Activated CD4-positive, alpha-beta T cell treated with anti-CD3 and anti-CD28 coated beads for 36 hours (primary cell): ENCODE results near the gene RAB36. TPM values are rescaled to one million over a fixed set of nuclear protein-coding genes. Genes with fewer than 3 reads are reported as not detected.
A peak's percentile ranks its signal among the peaks of the same experiment; 100 is the strongest.

Source experiments
- ATAC-seq: fragments of 200-7000 bp; cut with Tn5 transposase; one replicate; pipeline ENCODE4 v1.10.0; 2021; ENCODE audit warnings: mild to moderate bottlenecking, moderate library complexity
- CTCF ChIA-PET: fragments of 350-600 bp; sonication (Branson Sonifier 250); formaldehyde crosslinking; loops from one replicate; lab custom pipeline; 2021; ENCODE audit warnings: antibody characterized with exemption; lab: Charles Lee
- POLR2A ChIA-PET: fragments of 350-600 bp; sonication (Branson Sonifier 250); formaldehyde crosslinking; loops from one replicate; lab custom pipeline; 2021; ENCODE audit warnings: antibody characterized with exemption, inconsistent platforms; lab: Charles Lee
- DNase-seq: peaks from one replicate; pipeline ENCODE4 v3.0.0-alpha.2; 2020
- H3K27ac Mint-ChIP-seq: one replicate; pipeline ENCODE4 v1.8.0; 2021; ENCODE audit warnings: mixed read lengths
- H3K27me3 Mint-ChIP-seq: one replicate; pipeline ENCODE4 v1.8.0; 2021; ENCODE audit warnings: mixed read lengths
- H3K36me3 Mint-ChIP-seq: one replicate; pipeline ENCODE4 v1.8.0; 2021; ENCODE audit warnings: low read depth, mixed read lengths
- H3K4me1 Mint-ChIP-seq: one replicate; pipeline ENCODE4 v1.8.0; 2021; ENCODE audit warnings: mixed read lengths
- H3K4me3 Mint-ChIP-seq: one replicate; pipeline ENCODE4 v1.8.0; 2021; ENCODE audit warnings: mild to moderate bottlenecking, moderate library complexity, mixed read lengths
- H3K9me3 Mint-ChIP-seq: one replicate; pipeline ENCODE4 v1.8.0; 2021; ENCODE audit warnings: low read depth, mixed read lengths
- intact Hi-C, 2 experiments: fragments of 100-400 bp; cut with DNase I in 1 of 2; cut with micrococcal nuclease in 1 of 2; formaldehyde crosslinking; loops; one replicate each; pipeline versions ENCODE4 v1.14.2 to v1.15.1; 2022 to 2024; cut with DNase I, micrococcal nuclease
- total RNA-seq, 2 experiments: library from RNA; stranded (reverse); gene quantifications; one replicate each; pipeline ENCODE4 v1.2.3, GENCODE V29; 2021

RAB36 gene
- total RNA-seq = under 1 TPM; 0.35 to 0.50 TPM

GRCh38 chr22:23144932-23145877 is at the start of gene RAB36:
RAB36 (plus strand) TSS chr22:23145477; CDS start chr22:23146617, 1,140 bp downstream.
- no peak within 1 kb of the TSS for H3K27ac Mint-ChIP-seq
- POLR2A ChIA-PET = interaction anchor here (0.6 to 1.2 kb wide), 2 partner anchors 71 to 98 kb away, joined by 3 read pairs; no protein-coding TSS in a partner anchor
- intact Hi-C loops = loop anchor here (1.0 to 5.0 kb wide), 4 partner anchors 72 to 747 kb away; partner anchors contain the start of gene MIF (in 1 of the 2)
- ATAC-seq (peak; percentile 60), DNase-seq (peak; percentile 93)
- H3K4me1 Mint-ChIP-seq = peaks cover 41% of the 10 kb centered on the region
- H3K27me3 Mint-ChIP-seq = no peaks in the 10 kb centered on the region
- no peaks in the 10 kb centered on the region for H3K9me3 Mint-ChIP-seq
- peak within 1 kb of the TSS; percentile 49 for H3K4me3 Mint-ChIP-seq
- H3K36me3 Mint-ChIP-seq = no peaks in the 10 kb centered on the region
- CTCF ChIA-PET = interaction anchor here (0.6 to 2.6 kb wide), 14 partner anchors 9 to 937 kb away, joined by 3 to 11 read pairs (median 4); no protein-coding TSS in a partner anchor

- ATAC-seq = no peak
- intact Hi-C loops = no loop called here
- H3K9me3 Mint-ChIP-seq = no peaks in the 10 kb centered on the region
- POLR2A ChIA-PET = no interaction called here
- CTCF ChIA-PET = interaction anchor here (0.5 to 0.6 kb wide), 2 partner anchors 77 to 768 kb away, joined by 3 read pairs; no protein-coding TSS in a partner anchor
- DNase-seq = no peak
- no peaks in the 10 kb centered on the region for H3K4me1 Mint-ChIP-seq
- H3K27ac Mint-ChIP-seq = no peak overlapping the region
- H3K36me3 Mint-ChIP-seq = no peaks in the 10 kb centered on the region
- H3K4me3 Mint-ChIP-seq = no peak overlapping the region
- H3K27me3 Mint-ChIP-seq = no peaks in the 10 kb centered on the region
Measured at GRCh38 chr22:23095733-23096342, 49.4 kb upstream of the RAB36 start.

- Mint-ChIP-seq H3K4me1 (no peaks in the 10 kb centered on the region), H3K27me3 (no peaks in the 10 kb centered on the region), H3K4me3 (no peak overlapping the region), H3K9me3 (no peaks in the 10 kb centered on the region), H3K36me3 (no peaks in the 10 kb centered on the region), H3K27ac (no peak overlapping the region)
- ChIA-PET CTCF (no interaction called here), POLR2A (no interaction called here)
- intact Hi-C loops = no loop called here
- DNase-seq (no peak), ATAC-seq (no peak)
Measured at GRCh38 chr22:23097412-23098229, 47.7 kb upstream of the RAB36 start.

GRCh38 chr22:23098230-23098705 is 47.0 kb upstream of the RAB36 start:
- POLR2A ChIA-PET = no interaction called here
- H3K27ac Mint-ChIP-seq = no peak overlapping the region
- no peaks in the 10 kb centered on the region for H3K27me3 Mint-ChIP-seq
- CTCF ChIA-PET = no interaction called here
- ATAC-seq = no peak
- no peak overlapping the region for H3K4me3 Mint-ChIP-seq
- H3K9me3 Mint-ChIP-seq = no peaks in the 10 kb centered on the region
- DNase-seq = no peak
- intact Hi-C loops = no loop called here
- H3K4me1 Mint-ChIP-seq = no peaks in the 10 kb centered on the region
- H3K36me3 Mint-ChIP-seq = no peaks in the 10 kb centered on the region

GRCh38 chr22:23098718-23099530 is 46.4 kb upstream of the RAB36 start:
- ATAC-seq (no peak), DNase-seq (no peak)
- H3K27me3 Mint-ChIP-seq = no peaks in the 10 kb centered on the region
- POLR2A ChIA-PET = no interaction called here
- H3K9me3 Mint-ChIP-seq = no peaks in the 10 kb centered on the region
- no peak overlapping the region for H3K27ac Mint-ChIP-seq
- CTCF ChIA-PET = interaction anchor here (0.5 kb wide), 1 partner anchor 198 kb away, joined by 3 read pairs; no protein-coding TSS in a partner anchor
- no peaks in the 10 kb centered on the region for H3K4me1 Mint-ChIP-seq
- H3K4me3 Mint-ChIP-seq = no peak overlapping the region
- intact Hi-C loops = no loop called here
- no peaks in the 10 kb centered on the region for H3K36me3 Mint-ChIP-seq

- CTCF ChIA-PET = interaction anchor here (0.5 kb wide), 1 partner anchor 198 kb away, joined by 3 read pairs; no protein-coding TSS in a partner anchor
- POLR2A ChIA-PET = no interaction called here
- no peaks in the 10 kb centered on the region for H3K27me3 Mint-ChIP-seq
- H3K36me3 Mint-ChIP-seq = no peaks in the 10 kb centered on the region
- no peak overlapping the region for H3K4me3 Mint-ChIP-seq
- no peaks in the 10 kb centered on the region for H3K4me1 Mint-ChIP-seq
- H3K9me3 Mint-ChIP-seq = no peaks in the 10 kb centered on the region
- H3K27ac Mint-ChIP-seq = no peak overlapping the region
- DNase-seq (no peak), ATAC-seq (no peak)
- intact Hi-C loops = no loop called here
Measured at GRCh38 chr22:23099531-23099804, 45.8 kb upstream of the RAB36 start.

- POLR2A ChIA-PET = no interaction called here
- CTCF ChIA-PET = no interaction called here
- ATAC-seq (no peak), DNase-seq (no peak)
- intact Hi-C loops = no loop called here
- Mint-ChIP-seq H3K4me3 (no peak overlapping the region), H3K36me3 (no peaks in the 10 kb centered on the region), H3K4me1 (no peaks in the 10 kb centered on the region), H3K27ac (no peak overlapping the region), H3K9me3 (no peaks in the 10 kb centered on the region), H3K27me3 (no peaks in the 10 kb centered on the region)
Measured at GRCh38 chr22:23100124-23100801, 45.0 kb upstream of the RAB36 start.

- H3K4me3 Mint-ChIP-seq = no peak overlapping the region
- ATAC-seq (no peak), DNase-seq (no peak)
- no peaks in the 10 kb centered on the region for H3K4me1 Mint-ChIP-seq
- H3K27me3 Mint-ChIP-seq = no peaks in the 10 kb centered on the region
- intact Hi-C loops = no loop called here
- H3K36me3 Mint-ChIP-seq = no peaks in the 10 kb centered on the region
- no peaks in the 10 kb centered on the region for H3K9me3 Mint-ChIP-seq
- POLR2A ChIA-PET = interaction anchor here (0.6 kb wide), 1 partner anchor 38 kb away, joined by 4 read pairs; no protein-coding TSS in a partner anchor
- CTCF ChIA-PET = no interaction called here
- no peak overlapping the region for H3K27ac Mint-ChIP-seq
Measured at GRCh38 chr22:23101524-23101923, 43.8 kb upstream of the RAB36 start.

GRCh38 chr22:23102002-23102655 is 43.1 kb upstream of the RAB36 start:
- no peaks in the 10 kb centered on the region for H3K9me3 Mint-ChIP-seq
- ATAC-seq = no peak
- H3K4me3 Mint-ChIP-seq = no peak overlapping the region
- ChIA-PET POLR2A (interaction anchor here (0.6 kb wide), 1 partner anchor 39 kb away, joined by 4 read pairs; no protein-coding TSS in a partner anchor), CTCF (no interaction called here)
- H3K27me3 Mint-ChIP-seq = no peaks in the 10 kb centered on the region
- H3K27ac Mint-ChIP-seq = no peak overlapping the region
- no peaks in the 10 kb centered on the region for H3K36me3 Mint-ChIP-seq
- no peaks in the 10 kb centered on the region for H3K4me1 Mint-ChIP-seq
- DNase-seq = no peak
- intact Hi-C loops = no loop called here

GRCh38 chr22:23102776-23103175 is 42.5 kb upstream of the RAB36 start:
- DNase-seq = no peak
- no peaks in the 10 kb centered on the region for H3K27me3 Mint-ChIP-seq
- ChIA-PET CTCF (no interaction called here), POLR2A (no interaction called here)
- H3K27ac Mint-ChIP-seq = no peak overlapping the region
- no peak for ATAC-seq
- intact Hi-C loops = no loop called here
- no peaks in the 10 kb centered on the region for H3K9me3 Mint-ChIP-seq
- no peaks in the 10 kb centered on the region for H3K36me3 Mint-ChIP-seq
- H3K4me3 Mint-ChIP-seq = no peak overlapping the region
- H3K4me1 Mint-ChIP-seq = no peaks in the 10 kb centered on the region
